ENCODE measurements around the gene GPR183. TPM values are rescaled to one million over a fixed set of nuclear protein-coding genes. Genes with fewer than 3 reads are reported as not detected.

GPR183 gene
- polyA plus RNA-seq, 5 donors = 8.7 to 11.1 (median 9.8) TPM

DNA sequence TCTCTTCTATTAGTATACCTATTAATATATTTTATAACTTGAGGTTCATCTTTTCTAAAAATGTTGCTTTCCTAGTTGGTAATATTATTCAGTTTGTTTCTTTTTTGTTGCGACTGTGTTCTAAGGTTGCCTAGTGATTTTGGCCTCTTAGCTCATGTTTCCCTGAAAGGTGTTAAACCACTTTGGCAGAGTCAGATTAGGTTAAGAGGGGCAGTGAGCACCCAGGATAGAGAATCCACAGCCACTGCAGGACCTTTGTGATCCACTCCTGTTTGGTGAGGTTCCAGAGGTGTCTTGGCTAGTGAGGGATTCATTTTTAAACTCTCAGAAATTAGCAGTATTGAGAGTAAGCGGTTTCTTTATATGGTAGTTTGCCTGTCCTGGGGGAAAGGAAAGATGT lies 34.1 kb downstream of the GPR183 start:
- no peak for DNase-seq

- no peak for DNase-seq
These were observed 34.7 kb downstream of the GPR183 start for GRCh38 chr13:99272481-99272880.

GRCh38 chr13:99271249-99271648 lies 36.0 kb downstream of the GPR183 start:
- no peak for DNase-seq

- no peak for DNase-seq
These were observed 36.7 kb downstream of the GPR183 start for GRCh38 chr13:99270518-99270917.

GRCh38 chr13:99269627-99270241 lies 37.5 kb downstream of the GPR183 start:
- DNase-seq = no peak

GRCh38 chr13:99268822-99269221 lies 38.4 kb downstream of the GPR183 start:
- no peak for DNase-seq

DNA sequence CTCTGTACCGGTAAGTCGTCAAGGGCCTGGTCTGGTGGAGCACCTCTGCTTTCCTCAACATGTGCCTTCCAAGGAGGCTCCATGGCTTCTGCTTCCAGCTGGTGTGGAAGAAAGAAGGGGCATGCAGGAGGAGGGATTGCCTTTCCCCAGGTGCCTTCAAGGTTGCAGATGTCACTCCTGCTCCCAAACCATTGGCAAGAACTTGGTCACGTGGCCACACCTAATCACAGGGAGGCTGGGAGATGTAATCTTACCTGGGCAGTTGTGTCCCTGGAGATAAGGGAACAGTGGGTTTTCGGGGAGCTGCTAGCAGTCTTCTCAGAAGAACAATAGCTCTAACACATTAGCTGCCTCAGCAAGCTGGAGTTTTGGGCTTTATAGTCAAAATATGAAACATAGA lies 39.3 kb downstream of the GPR183 start:
- no peak for DNase-seq

GRCh38 chr13:99266827-99267226 lies 40.4 kb downstream of the GPR183 start:
- no peak for DNase-seq

GRCh38 chr13:99265821-99266426 lies 41.3 kb downstream of the GPR183 start:
- DNase-seq = no peak

DNA sequence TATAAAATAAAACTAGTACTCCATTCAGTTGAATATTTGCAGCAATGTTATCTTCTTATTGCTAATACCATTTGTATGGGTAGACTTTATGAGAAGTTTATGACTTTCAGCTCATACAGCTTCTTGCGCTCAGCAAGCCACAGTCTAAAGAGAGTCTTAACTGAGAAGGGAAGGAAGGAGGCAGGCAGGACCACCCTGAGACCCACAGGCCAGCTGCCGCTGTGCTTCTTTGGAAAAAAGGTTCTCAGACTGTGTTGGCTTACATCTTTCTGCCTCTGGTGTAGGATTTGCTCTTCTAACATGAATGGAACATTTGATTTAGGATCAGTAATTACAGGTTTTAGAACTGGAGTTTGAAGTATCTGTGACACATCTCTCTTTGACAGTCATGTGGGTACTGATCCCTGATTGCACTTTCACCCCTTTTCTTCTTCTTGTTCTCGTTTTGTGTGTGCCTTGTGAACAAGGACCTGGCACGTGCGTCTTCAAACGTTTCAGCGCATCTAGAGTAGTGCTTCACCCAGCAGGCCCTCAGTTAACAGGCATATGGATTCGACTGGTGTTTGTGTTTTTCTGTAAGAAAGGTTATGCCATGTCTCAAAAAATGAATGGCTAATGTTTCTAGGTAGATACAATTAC lies 41.9 kb downstream of the GPR183 start:
- DNase-seq = no peak

- no peak for DNase-seq
These were observed 43.1 kb downstream of the GPR183 start for GRCh38 chr13:99264051-99264450.

- no peak for DNase-seq
These were observed 43.9 kb downstream of the GPR183 start for GRCh38 chr13:99263126-99263785.

DNA sequence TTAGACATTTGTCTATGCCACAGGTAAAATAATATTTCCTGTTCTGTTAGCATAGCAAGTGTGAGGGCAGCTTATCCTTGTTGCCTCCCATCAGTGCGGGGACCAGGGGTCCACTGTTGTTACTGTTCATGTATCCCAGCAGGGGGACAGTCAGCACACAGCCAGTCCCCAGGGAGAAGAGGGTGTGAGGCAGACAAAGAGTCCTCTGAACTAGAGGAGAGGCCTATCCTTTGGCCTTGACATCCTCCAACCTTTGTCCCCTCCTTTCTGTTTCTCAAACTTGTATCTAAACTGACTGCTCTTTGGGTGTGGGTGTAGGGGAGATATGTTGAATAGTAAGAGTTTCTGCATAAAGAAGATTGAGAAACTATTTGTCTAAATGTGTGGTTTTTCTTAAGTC lies 46.1 kb downstream of the GPR183 start:
- DNase-seq = no peak

DNA sequence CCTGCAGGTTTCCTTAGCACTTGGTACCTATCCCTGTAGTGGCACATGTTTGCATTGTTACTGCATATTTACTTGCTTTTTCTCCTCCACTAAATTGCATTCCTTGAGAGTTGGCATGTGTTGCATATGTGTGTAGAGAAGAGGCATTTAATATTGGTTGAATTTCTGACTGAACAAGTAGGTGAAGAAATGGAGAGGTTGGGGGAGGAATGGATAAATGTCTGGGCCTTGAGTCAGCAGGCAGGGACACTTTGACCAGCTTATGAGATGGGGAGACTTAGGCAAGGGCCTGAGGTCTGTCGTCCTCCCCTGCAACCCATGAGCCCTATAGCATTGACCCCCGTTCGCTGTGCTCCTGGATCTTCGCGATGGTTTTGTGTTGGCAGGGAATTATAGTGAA lies 47.0 kb downstream of the GPR183 start:
- no peak for DNase-seq

- no peak for DNase-seq
These were observed 48.3 kb downstream of the GPR183 start for GRCh38 chr13:99258946-99259345.

DNA sequence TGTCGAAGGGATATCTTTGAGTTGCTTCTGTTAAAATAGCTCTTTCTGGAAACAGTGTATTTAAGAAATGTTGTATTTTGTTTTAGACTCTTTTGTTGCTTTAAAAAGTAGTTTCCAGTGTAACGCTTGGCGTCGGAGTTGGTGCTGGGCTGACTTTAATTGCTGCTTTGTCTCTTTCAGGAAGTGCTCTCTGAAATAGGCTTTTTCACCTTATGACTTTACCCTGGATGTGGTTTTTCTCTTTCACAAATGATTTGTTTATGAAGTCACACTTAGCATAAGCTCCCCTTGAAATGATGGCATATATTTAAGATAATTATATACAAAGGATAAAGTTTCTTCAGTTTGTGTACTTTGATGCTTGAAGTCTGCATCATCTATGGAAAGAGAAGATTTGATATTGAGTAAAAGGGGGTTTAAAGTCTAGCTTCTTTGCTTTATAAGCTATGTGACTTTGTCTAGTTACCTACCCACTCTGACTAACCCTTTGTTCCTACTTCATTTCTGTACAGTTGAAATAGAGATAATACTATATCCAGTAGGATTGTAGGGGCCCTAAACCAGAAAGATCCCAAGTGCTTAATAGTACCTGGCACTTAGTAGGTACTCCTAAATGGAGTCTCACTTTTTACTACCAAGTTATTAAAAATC lies 48.9 kb downstream of the GPR183 start, which contains the start of gene GPR18:
TSS of gene GPR18 (minus strand) at position 170 of the 651 bp plus-strand sequence. CDS start 2,507 bp downstream, outside the sequence.
- DNase-seq = no peak

DNA sequence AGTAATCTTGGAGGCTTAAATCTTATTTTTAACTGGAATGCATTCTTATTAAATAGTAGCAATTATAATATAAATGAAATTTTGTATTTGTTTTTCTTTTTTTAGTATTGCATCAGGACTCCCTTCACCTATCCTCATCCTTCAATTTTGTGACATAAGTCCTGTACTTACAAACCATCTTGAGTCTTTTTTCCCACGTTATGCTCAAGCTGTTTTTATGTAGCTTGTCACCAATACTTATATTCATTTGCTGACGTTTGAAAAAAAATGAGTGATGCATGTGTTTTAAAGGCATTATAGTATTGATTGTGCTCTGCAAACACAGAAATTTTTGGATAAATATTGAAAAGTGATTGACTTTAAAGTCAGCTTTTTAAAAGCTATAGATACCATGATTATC lies 49.9 kb downstream of the GPR183 start:
- no peak for DNase-seq

- DNase-seq = no peak
These were observed 50.5 kb downstream of the GPR183 start for GRCh38 chr13:99256709-99257108.

GRCh38 chr13:99256283-99256682 lies 50.9 kb downstream of the GPR183 start:
- no peak for DNase-seq

DNA sequence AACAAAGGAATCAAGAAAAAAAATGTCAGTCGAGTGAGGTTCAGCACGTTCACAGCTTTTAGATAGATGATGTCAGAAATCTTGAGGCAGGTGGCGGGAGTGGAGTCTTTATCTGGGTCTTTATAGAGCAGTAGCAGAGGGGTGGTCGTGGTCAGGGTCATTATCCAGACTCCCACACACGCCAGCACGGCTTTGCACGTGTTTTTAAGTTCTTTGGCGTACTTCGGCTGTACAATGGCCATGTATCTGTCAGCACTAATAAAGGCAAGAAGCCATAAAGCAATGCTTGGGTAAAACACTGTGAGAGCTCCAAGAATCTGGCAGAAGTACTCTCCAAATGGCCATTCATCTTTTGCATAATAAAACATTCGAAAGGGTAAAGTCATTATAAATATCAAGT lies 51.9 kb downstream of the GPR183 start:
- no peak for DNase-seq

DNA sequence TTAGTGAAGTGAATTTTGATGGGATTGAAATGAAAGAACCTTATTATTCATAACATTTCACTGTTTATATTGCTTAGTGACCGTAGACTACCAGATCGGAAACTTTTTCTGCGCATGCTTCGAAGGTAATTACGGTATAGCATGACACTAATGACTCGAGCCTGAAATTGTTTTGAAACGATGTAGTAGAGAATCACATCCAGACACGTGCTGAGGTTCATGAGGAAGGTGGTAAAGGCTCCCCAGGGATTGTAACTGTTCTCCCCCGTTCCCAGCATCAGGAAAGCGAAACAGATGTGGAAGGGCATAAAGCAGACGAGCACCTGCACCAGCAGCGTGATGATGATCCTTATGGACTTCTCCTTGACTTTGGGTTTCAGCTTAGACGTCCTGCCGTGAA lies 52.4 kb downstream of the GPR183 start:
- DNase-seq = no peak

GRCh38 chr13:99251921-99252320 lies 55.3 kb downstream of the GPR183 start:
- no peak for DNase-seq

All from right lung (tissue), 5 donors.